ENCODE data around the gene C1orf146.

Gene C1orf146

GRCh38 chr1:92210701-92211100 lies 7.0 kb upstream of the C1orf146 start:
- no peak for ATAC-seq
- no peak for TF ChIP-seq ZC3H10 (CRISPR knock-in tag; IDR thresholded peaks at IDR 0.05)
- TF ChIP-seq GLIS3 (CRISPR knock-in tag; IDR thresholded peaks at IDR 0.05) = no peak
- no peak for TF ChIP-seq ZNF8 (CRISPR knock-in tag; IDR thresholded peaks at IDR 0.05)
- TF ChIP-seq SNAI2 (CRISPR knock-in tag; IDR thresholded peaks at IDR 0.05) = no peak
- no peak for TF ChIP-seq OSR1 (CRISPR knock-in tag; IDR thresholded peaks at IDR 0.05)
- TF ChIP-seq PATZ1 (CRISPR knock-in tag; IDR thresholded peaks at IDR 0.05; ENCODE audit: borderline replicate concordance) = no peak
- no peak for TF ChIP-seq ESRRG (CRISPR knock-in tag; IDR thresholded peaks at IDR 0.05)
- no peak for TF ChIP-seq CREB5 (CRISPR knock-in tag; IDR thresholded peaks at IDR 0.05; ENCODE audit: low read depth)
- no peak for TF ChIP-seq ZFP30 (CRISPR knock-in tag; IDR thresholded peaks at IDR 0.05)
- TF ChIP-seq CSDC2 (CRISPR knock-in tag; IDR thresholded peaks at IDR 0.05) = no peak

- TF ChIP-seq TSHZ2 (CRISPR knock-in tag; IDR thresholded peaks at IDR 0.05) = no peak
- TF ChIP-seq ZNF565 (CRISPR knock-in tag; conservative IDR thresholded peaks at IDR 0.05; ENCODE audit: low read depth) = no peak
- no peak for TF ChIP-seq TOX (CRISPR knock-in tag; IDR thresholded peaks at IDR 0.05; ENCODE audit: borderline replicate concordance)
- no peak for TF ChIP-seq PPARA (CRISPR knock-in tag; IDR thresholded peaks at IDR 0.05; ENCODE audit: borderline replicate concordance)
- TF ChIP-seq POU6F1 (CRISPR knock-in tag; IDR thresholded peaks at IDR 0.05; ENCODE audit: borderline replicate concordance, low read depth) = no peak
- TF ChIP-seq ESRRG (CRISPR knock-in tag; IDR thresholded peaks at IDR 0.05) = no peak
- no peak for TF ChIP-seq ZFP3 (CRISPR knock-in tag; IDR thresholded peaks at IDR 0.05)
- TF ChIP-seq ZFP30 (CRISPR knock-in tag; IDR thresholded peaks at IDR 0.05) = no peak
- no peak for TF ChIP-seq CREB5 (CRISPR knock-in tag; IDR thresholded peaks at IDR 0.05; ENCODE audit: low read depth)
- TF ChIP-seq PATZ1 (CRISPR knock-in tag; IDR thresholded peaks at IDR 0.05; ENCODE audit: borderline replicate concordance) = no peak
- TF ChIP-seq OSR1 (CRISPR knock-in tag; IDR thresholded peaks at IDR 0.05) = no peak
- TF ChIP-seq BACH2 (CRISPR knock-in tag; IDR thresholded peaks at IDR 0.05; ENCODE audit: borderline replicate concordance) = no peak
- ATAC-seq = no peak
These were observed 6.5 kb upstream of the C1orf146 start for GRCh38 chr1:92211166-92211565.

GRCh38 chr1:92218559-92218958 lies 844 bp downstream of the C1orf146 start:
- ATAC-seq = no peak
- no peak for TF ChIP-seq CREB5 (CRISPR knock-in tag; IDR thresholded peaks at IDR 0.05; ENCODE audit: low read depth)
- no peak for TF ChIP-seq ZC3H10 (CRISPR knock-in tag; IDR thresholded peaks at IDR 0.05)
- TF ChIP-seq PATZ1 (CRISPR knock-in tag; IDR thresholded peaks at IDR 0.05; ENCODE audit: borderline replicate concordance) = no peak
- TF ChIP-seq TSHZ2 (CRISPR knock-in tag; IDR thresholded peaks at IDR 0.05) = no peak
- TF ChIP-seq BACH2 (CRISPR knock-in tag; IDR thresholded peaks at IDR 0.05; ENCODE audit: borderline replicate concordance) = no peak
- TF ChIP-seq OSR1 (CRISPR knock-in tag; IDR thresholded peaks at IDR 0.05) = no peak
- no peak for TF ChIP-seq GLIS3 (CRISPR knock-in tag; IDR thresholded peaks at IDR 0.05)
- no peak for TF ChIP-seq ZFP3 (CRISPR knock-in tag; IDR thresholded peaks at IDR 0.05)
- TF ChIP-seq ZNF8 (CRISPR knock-in tag; IDR thresholded peaks at IDR 0.05) = no peak
- TF ChIP-seq ZFP30 (CRISPR knock-in tag; IDR thresholded peaks at IDR 0.05) = no peak
- no peak for TF ChIP-seq CSDC2 (CRISPR knock-in tag; IDR thresholded peaks at IDR 0.05)
- TF ChIP-seq ARNTL (CRISPR knock-in tag; IDR thresholded peaks at IDR 0.05; ENCODE audit: borderline replicate concordance, low read depth) = no peak

All from SK-N-SH treated with all-trans-retinoic acid at 6 μM for 48 hours (cell line).